ENCODE results near the gene RAD51B.

Gene RAD51B

DNA sequence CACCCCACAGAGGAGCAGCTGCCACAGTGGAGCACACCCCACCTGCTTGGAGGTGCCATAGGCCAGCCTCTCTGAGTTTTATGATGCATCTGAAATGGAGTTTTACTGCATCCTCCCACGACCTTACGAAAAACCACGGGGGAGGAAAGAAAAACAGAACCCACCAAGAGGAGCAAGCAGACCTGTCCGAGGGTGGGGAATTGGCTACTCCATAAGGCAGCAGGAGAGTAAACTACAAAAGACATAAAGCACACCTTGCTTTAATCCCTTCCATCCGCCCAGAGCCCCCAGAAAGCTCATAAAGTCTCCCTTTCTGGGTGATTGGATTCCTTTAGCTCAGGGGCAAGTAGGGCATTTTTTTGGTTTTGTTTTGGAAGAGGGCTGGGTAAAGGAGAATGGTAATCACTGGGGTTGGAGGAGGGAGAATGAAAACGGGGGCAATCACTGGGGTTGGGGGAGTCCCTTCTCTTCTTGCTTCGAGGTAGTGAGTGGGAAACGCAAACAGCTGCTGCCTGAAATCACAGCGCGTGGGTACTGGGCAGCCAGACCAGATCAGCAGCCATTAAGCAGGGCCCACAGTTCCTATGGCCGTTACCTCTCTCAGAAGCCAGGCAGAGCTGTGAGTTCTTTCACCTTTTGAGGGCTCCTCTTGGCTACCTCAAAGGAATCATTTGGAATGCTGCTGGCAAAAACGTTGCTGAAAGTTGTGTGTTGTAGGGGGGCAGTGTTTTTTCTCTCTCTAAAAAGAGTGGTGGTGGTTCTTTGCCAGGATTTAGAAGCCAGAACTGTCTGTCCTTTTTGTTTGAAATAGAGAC, 539.6 kb downstream of the RAD51B start:
- Histone ChIP-seq H3K9me3 (ENCODE audit: control insufficient read depth, low read depth, low read length) (no peaks in the 10 kb centered on the region), H3K36me3 (ENCODE audit: control insufficient read depth, low read depth, low read length) (no peaks in the 10 kb centered on the region), H3K4me1 (ENCODE audit: control insufficient read depth, low read depth, low read length) (peaks cover 19% of the 10 kb centered on the region), H3K27me3 (ENCODE audit: control insufficient read depth, insufficient read depth, low read length) (no peaks in the 10 kb centered on the region), H3K4me3 (ENCODE audit: low read length) (no peak overlapping the region), H3K9ac (ENCODE audit: low read length) (no peak overlapping the region), H3K27ac (ENCODE audit: low read length) (no peak overlapping the region)

DNA sequence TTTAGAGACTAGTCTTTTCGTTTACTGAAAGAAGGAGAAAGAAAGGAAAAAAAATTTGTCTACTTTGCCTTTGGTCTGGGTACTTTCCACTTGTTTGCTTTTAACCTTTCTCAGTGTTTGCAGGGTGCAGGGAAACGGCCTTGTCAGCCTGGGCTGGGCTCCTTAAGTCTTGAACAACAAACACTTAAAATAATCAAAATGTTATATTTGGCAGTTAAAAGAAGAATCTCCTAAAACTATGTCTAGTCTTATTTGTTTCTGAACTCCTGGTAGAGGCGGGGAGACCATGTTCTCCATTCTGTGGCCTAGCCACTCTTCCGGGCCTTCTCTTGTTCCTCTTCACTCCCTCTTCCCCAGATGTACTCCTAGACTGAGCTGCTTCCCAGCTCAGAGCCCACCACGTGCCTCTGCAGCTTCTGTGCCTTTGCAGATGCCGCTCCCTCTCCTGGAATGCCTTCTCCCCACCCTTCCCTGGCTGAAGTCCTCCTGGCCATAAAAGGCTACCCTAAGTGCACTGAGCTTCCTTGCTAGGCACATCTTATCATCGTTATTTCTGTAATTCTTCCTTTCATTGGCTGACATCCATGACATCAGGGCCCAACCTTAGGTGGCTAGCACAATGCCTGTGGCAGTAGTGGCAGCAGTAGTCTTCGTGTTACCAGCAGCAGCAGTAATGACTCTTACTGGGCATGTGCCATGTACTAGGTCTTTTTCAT, 540.4 kb downstream of the RAD51B start:
- Histone ChIP-seq H3K36me3 (ENCODE audit: control insufficient read depth, low read depth, low read length) (no peaks in the 10 kb centered on the region), H3K9me3 (ENCODE audit: control insufficient read depth, low read depth, low read length) (no peaks in the 10 kb centered on the region), H3K4me3 (ENCODE audit: low read length) (no peak overlapping the region), H3K27me3 (ENCODE audit: control insufficient read depth, insufficient read depth, low read length) (peaks cover under 1% of the 10 kb centered on the region), H3K4me1 (ENCODE audit: control insufficient read depth, low read depth, low read length) (peaks cover 26% of the 10 kb centered on the region), H3K27ac (ENCODE audit: low read length) (no peak overlapping the region), H3K9ac (ENCODE audit: low read length) (no peak overlapping the region)

DNA sequence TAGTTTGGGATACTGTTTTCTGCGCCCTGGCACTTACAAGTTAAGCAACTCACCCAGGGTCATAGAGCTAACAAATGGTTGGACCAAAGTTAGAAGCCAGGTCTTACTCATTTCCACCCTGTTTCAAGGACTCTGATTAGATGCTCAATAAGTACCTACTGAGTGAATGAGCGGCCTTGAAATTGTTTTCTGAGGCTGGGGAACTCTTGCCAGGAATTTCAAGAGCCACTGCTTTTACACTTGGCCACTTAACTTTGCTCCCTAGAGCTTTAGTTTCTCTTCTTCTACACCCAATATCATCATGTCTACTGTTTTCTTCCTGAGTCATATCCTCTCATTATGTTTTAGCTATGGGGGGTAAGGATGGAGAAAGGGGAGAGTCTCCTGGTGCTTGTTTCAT, 541.7 kb downstream of the RAD51B start:
- Histone ChIP-seq H3K36me3 (ENCODE audit: control insufficient read depth, low read depth, low read length) (no peaks in the 10 kb centered on the region), H3K9me3 (ENCODE audit: control insufficient read depth, low read depth, low read length) (no peaks in the 10 kb centered on the region), H3K27ac (ENCODE audit: low read length) (no peak overlapping the region), H3K4me3 (ENCODE audit: low read length) (no peak overlapping the region), H3K9ac (ENCODE audit: low read length) (no peak overlapping the region), H3K4me1 (ENCODE audit: control insufficient read depth, low read depth, low read length) (peaks cover 34% of the 10 kb centered on the region), H3K27me3 (ENCODE audit: control insufficient read depth, insufficient read depth, low read length) (peaks cover 8% of the 10 kb centered on the region)

DNA sequence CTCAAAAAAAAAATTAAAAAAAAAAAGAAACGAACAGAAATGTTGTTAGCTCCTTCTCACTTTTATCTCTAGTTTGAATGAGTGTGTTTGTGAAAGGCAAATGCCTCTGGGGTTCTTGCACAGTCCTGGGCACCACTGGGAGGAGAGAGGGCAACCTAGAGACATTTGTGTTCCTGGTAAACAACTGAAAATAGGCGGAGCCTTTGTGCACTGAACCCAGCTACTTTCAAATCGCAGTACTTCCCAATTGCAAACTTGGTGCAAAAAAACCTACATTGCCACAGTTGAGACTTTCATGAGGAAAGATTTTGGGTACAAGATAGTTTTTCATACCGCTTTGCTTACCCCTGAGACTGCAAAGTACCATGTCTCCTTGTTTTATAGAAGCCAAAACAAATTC, 543.3 kb downstream of the RAD51B start:
- Histone ChIP-seq H3K27me3 (ENCODE audit: control insufficient read depth, insufficient read depth, low read length) (peaks cover 8% of the 10 kb centered on the region), H3K9me3 (ENCODE audit: control insufficient read depth, low read depth, low read length) (no peaks in the 10 kb centered on the region), H3K4me3 (ENCODE audit: low read length) (no peak overlapping the region), H3K4me1 (ENCODE audit: control insufficient read depth, low read depth, low read length) (peaks cover 39% of the 10 kb centered on the region), H3K9ac (ENCODE audit: low read length) (no peak overlapping the region), H3K27ac (ENCODE audit: low read length) (no peak overlapping the region), H3K36me3 (ENCODE audit: control insufficient read depth, low read depth, low read length) (no peaks in the 10 kb centered on the region)

DNA sequence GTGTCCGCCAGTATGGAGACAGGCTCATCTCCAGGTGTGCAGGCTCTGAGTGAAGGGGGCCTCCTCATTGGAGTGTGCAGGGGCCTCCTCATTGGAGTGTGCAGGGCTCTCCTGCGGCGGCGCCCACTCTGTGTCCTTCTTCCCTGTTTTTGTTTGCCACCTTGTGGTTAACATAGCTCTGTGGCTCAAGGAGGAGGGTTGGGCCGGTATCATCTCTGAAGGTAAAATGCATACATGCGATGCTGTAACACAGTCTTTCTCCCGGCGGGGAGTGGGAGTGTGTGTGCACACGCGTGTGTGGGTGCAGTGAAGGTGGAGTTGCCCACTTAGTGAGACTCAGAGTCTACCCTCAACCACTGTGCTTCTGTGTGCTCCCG, 543.9 kb downstream of the RAD51B start:
- H3K4me1 ChIP-seq (ENCODE audit: control insufficient read depth, low read depth, low read length): peaks cover 39% of the 10 kb centered on the region
- peak overlapping the region; percentile 19 for H3K27ac ChIP-seq (ENCODE audit: low read length)
- H3K4me3 ChIP-seq (ENCODE audit: low read length): peak overlapping the region; percentile 62
- H3K9ac ChIP-seq (ENCODE audit: low read length): peak overlapping the region; percentile 53
- no peaks in the 10 kb centered on the region for H3K9me3 ChIP-seq (ENCODE audit: control insufficient read depth, low read depth, low read length)
- no peaks in the 10 kb centered on the region for H3K36me3 ChIP-seq (ENCODE audit: control insufficient read depth, low read depth, low read length)
- peaks cover 8% of the 10 kb centered on the region for H3K27me3 ChIP-seq (ENCODE audit: control insufficient read depth, insufficient read depth, low read length)

DNA sequence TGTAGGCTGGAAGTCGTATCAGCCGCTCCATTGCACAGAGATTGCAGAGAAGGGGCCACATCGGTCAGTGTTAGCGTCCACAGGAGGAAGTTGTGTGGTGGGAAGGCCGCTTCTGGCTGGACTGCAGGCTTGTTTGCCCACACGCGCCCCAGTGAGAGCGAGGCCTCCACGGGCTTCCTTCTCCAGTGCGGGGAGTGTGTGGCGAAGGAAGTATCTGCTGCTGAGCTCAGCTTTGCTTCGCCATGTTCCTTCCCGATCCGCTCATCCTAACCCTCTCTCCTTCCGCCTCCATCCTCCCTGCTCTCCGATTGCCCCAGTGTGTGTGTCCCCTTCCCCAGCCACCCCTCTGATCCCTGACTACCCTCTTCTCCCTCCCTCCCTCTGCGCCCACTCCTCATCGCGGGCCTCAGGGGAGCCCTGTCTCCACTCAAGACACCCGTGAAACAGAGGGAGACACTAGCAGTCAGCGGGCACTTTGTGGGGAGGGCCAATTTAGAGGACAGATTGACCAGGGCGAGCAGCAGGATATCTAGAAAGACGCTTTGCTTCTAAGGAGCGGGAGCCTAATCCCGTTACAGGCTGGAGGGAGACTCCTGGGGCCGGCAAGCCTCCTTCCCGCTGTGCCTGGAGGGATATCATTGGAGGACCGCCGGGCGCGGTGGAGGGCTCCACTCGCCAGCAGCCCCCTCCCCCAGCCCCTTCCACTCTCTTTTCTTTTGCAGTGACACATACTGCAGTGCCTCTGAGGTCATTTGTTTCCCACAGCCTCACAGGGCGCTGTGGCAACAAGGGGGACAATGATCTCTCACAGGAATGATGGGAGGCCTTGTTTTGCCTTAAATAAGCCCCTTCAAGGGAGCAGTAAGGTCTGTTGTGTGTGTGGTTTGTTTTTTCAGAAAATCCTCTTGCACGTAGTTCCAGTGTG, 544.5 kb downstream of the RAD51B start:
- Histone ChIP-seq H3K4me3 (ENCODE audit: low read length) (peak overlapping the region; percentile 62), H3K4me1 (ENCODE audit: control insufficient read depth, low read depth, low read length) (peaks cover 39% of the 10 kb centered on the region), H3K36me3 (ENCODE audit: control insufficient read depth, low read depth, low read length) (no peaks in the 10 kb centered on the region), H3K27ac (ENCODE audit: low read length) (peak overlapping the region; percentile 19), H3K27me3 (ENCODE audit: control insufficient read depth, insufficient read depth, low read length) (peaks cover 8% of the 10 kb centered on the region), H3K9me3 (ENCODE audit: control insufficient read depth, low read depth, low read length) (no peaks in the 10 kb centered on the region), H3K9ac (ENCODE audit: low read length) (peak overlapping the region; percentile 53)

DNA sequence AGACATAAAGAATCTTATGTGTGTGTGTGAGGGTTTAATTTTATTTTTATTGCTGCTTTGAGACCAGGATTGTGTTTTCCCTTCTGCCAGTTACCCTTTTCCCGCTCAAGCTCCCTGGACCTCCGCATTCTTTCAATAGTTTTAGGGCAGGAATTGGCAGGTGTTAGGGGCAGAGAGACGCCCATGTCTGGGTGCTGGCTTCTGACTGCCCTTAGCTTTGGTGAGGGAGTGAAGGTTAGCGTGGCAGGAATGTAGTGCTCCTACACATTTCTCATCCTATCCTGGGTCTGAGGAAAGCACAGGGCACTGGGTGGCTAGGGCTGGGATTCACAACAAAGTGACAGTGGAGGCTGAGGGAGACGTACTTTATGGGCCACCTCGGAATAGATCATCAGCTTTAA, 545.2 kb downstream of the RAD51B start:
- Histone ChIP-seq H3K27ac (ENCODE audit: low read length) (peak overlapping the region; percentile 3), H3K9ac (ENCODE audit: low read length) (peak overlapping the region; percentile 53)

DNA sequence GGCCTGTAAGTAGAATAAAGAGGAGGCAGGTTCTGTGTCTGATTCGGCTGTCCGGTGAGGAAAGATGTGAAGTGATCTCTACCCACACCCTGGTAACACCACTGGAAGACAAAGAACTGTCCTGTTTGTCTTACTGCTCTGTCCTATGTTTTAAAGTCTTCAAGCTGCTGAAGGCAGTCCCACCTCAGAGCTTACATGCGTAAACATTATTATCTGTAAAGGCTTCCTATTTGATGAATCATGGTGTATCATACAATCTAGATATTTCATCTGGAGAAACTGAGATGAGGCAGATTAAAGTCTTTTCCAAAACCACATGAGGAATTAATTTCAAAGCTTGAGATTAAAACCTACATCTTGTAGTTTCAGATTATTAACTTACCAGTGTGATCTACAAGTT, 545.6 kb downstream of the RAD51B start:
- Histone ChIP-seq H3K4me3 (ENCODE audit: low read length) (no peak overlapping the region), H3K27me3 (ENCODE audit: control insufficient read depth, insufficient read depth, low read length) (peaks cover 8% of the 10 kb centered on the region), H3K4me1 (ENCODE audit: control insufficient read depth, low read depth, low read length) (peaks cover 32% of the 10 kb centered on the region), H3K9ac (ENCODE audit: low read length) (no peak overlapping the region), H3K27ac (ENCODE audit: low read length) (no peak overlapping the region), H3K36me3 (ENCODE audit: control insufficient read depth, low read depth, low read length) (no peaks in the 10 kb centered on the region), H3K9me3 (ENCODE audit: control insufficient read depth, low read depth, low read length) (no peaks in the 10 kb centered on the region)

More for the DNA sequence above, 545.2 kb downstream of the RAD51B start:
- H3K9me3 ChIP-seq (ENCODE audit: control insufficient read depth, low read depth, low read length): no peaks in the 10 kb centered on the region
- H3K36me3 ChIP-seq (ENCODE audit: control insufficient read depth, low read depth, low read length): no peaks in the 10 kb centered on the region
- peak overlapping the region; percentile 62 for H3K4me3 ChIP-seq (ENCODE audit: low read length)
- peaks cover 8% of the 10 kb centered on the region for H3K27me3 ChIP-seq (ENCODE audit: control insufficient read depth, insufficient read depth, low read length)
- H3K4me1 ChIP-seq (ENCODE audit: control insufficient read depth, low read depth, low read length): peaks cover 32% of the 10 kb centered on the region

DNA sequence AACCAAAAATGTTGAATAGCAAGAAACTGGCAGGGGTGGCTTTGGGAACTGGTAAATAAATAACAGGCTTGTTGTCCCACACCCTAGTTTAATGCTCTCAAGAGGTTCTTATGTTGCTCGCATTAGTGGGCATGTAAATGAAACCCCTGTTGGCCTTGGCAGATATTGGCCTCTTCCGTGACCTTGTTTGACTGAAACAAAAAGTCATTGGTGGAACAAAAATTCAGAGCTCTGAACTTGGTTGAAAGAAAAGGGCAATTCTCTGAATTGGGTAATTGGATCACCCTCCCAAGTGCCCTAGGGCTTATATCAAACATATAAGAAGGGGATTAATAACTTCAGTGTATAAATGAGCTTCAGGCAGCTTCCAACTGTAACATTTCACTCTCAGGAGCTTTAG, 547.1 kb downstream of the RAD51B start:
- Histone ChIP-seq H3K27me3 (ENCODE audit: control insufficient read depth, insufficient read depth, low read length) (peaks cover 8% of the 10 kb centered on the region), H3K9me3 (ENCODE audit: control insufficient read depth, low read depth, low read length) (no peaks in the 10 kb centered on the region), H3K4me3 (ENCODE audit: low read length) (no peak overlapping the region), H3K4me1 (ENCODE audit: control insufficient read depth, low read depth, low read length) (peaks cover 32% of the 10 kb centered on the region), H3K9ac (ENCODE audit: low read length) (no peak overlapping the region), H3K27ac (ENCODE audit: low read length) (no peak overlapping the region), H3K36me3 (ENCODE audit: control insufficient read depth, low read depth, low read length) (no peaks in the 10 kb centered on the region)

DNA sequence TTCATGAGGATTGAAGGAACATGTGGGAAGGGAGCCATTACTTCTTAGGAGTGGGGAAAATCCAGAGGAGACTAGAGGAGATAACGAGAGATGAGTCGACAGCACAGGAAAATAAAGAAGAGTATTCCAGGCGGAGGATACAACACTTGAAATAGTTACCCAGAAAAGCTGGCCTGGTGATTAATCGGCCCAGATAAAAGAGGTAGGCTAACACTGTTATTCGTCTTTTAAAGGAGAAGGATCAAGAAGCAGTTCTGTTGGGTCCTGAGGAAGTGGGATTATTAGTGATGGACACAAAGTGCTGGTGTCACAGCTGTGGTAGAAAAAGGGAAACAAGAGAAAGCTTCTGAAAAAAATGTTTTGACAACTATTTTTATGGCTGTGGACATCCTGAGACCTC, 548.0 kb downstream of the RAD51B start:
- Histone ChIP-seq H3K4me1 (ENCODE audit: control insufficient read depth, low read depth, low read length) (peaks cover 41% of the 10 kb centered on the region), H3K27ac (ENCODE audit: low read length) (no peak overlapping the region), H3K9ac (ENCODE audit: low read length) (no peak overlapping the region), H3K27me3 (ENCODE audit: control insufficient read depth, insufficient read depth, low read length) (peaks cover 8% of the 10 kb centered on the region), H3K36me3 (ENCODE audit: control insufficient read depth, low read depth, low read length) (no peaks in the 10 kb centered on the region), H3K4me3 (ENCODE audit: low read length) (no peak overlapping the region), H3K9me3 (ENCODE audit: control insufficient read depth, low read depth, low read length) (no peaks in the 10 kb centered on the region)

DNA sequence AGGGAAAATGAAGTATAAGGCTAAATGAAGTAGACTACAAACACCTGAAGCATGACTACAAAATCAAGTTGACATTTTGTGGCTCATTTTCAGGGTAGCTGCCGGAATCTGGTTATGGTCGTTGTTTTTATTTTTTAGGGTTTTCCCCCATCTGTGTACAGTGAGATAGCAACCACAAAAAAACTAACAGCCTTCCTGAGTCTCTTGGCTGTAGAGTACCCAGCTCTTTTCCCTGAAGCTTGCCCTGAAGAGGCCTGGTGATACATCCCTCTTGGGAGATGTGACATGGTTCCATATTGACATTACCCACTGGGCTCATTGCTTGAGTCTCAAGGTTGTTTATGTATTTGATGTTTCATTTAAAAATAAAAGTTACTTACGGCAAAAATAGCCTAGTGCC, 549.3 kb downstream of the RAD51B start:
- no peak overlapping the region for H3K9ac ChIP-seq (ENCODE audit: low read length)
- H3K36me3 ChIP-seq (ENCODE audit: control insufficient read depth, low read depth, low read length): no peaks in the 10 kb centered on the region
- H3K27ac ChIP-seq (ENCODE audit: low read length): no peak overlapping the region
- H3K4me3 ChIP-seq (ENCODE audit: low read length): no peak overlapping the region
- H3K4me1 ChIP-seq (ENCODE audit: control insufficient read depth, low read depth, low read length): peaks cover 38% of the 10 kb centered on the region
- H3K9me3 ChIP-seq (ENCODE audit: control insufficient read depth, low read depth, low read length): no peaks in the 10 kb centered on the region
- H3K27me3 ChIP-seq (ENCODE audit: control insufficient read depth, insufficient read depth, low read length): peaks cover 8% of the 10 kb centered on the region

All from iPS-18a (cell line).